ENCODE data around the gene ZNHIT6.

Gene ZNHIT6

DNA sequence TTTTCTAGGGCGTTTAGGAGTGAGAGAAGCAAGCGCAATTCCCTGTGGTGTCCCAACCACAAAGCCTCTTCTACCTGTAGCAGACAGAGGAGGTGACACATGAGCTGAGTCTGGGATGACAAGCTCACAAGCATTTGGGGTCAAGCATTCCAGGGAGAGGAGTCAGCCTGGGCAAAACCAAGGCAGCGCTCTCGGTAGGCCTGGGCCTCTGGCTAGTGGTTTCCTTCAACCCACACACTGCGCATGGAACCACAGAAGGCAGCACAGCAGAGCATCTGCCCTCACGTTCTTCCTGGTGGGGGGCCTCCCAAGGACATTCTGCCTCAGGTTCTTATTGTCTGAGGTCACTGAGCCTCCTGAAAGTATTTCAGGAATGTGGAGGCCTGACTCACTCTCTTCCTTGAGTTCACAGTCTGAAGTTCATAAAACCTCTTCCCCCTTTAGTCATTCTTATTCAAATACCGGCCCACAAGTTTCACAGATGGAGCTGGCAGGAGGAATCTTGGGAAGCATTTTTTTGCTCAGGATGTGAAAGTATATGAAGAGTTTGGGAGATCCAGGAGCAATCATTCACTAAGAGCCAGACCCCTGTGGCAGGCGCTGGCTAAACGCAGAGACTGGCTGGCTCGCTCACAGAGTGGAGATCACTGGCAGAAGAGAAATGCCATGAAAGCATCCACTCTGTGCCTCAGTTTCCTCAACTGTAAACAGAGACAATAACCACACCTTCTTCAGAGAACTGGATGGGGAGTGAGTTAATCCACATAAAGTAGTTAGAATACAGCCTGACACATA, 100.9 kb downstream of the ZNHIT6 start (continued):
- TF ChIP-seq, protein P1, sequence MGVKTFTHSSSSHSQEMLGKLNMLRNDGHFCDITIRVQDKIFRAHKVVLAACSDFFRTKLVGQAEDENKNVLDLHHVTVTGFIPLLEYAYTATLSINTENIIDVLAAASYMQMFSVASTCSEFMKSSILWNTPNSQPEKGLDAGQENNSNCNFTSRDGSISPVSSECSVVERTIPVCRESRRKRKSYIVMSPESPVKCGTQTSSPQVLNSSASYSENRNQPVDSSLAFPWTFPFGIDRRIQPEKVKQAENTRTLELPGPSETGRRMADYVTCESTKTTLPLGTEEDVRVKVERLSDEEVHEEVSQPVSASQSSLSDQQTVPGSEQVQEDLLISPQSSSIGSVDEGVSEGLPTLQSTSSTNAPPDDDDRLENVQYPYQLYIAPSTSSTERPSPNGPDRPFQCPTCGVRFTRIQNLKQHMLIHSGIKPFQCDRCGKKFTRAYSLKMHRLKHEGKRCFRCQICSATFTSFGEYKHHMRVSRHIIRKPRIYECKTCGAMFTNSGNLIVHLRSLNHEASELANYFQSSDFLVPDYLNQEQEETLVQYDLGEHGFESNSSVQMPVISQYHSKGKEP (tag by site-specific recombination; IDR thresholded peaks at IDR 0.05): no peak
- TF ChIP-seq ZNF184 (tag by site-specific recombination; IDR thresholded peaks at IDR 0.05) (no peak), ZNF701 (tag by site-specific recombination; IDR thresholded peaks at IDR 0.05) (no peak), ZNF324 (tag by site-specific recombination; IDR thresholded peaks at IDR 0.05) (no peak), HOXD13 (CRISPR knock-in tag; IDR thresholded peaks at IDR 0.05; ENCODE audit: borderline replicate concordance) (peak; percentile 64; the same call in 1 of the 2 replicates), YY2 (tag by site-specific recombination; IDR thresholded peaks at IDR 0.05) (no peak), ZNF664 (tag by site-specific recombination; IDR thresholded peaks at IDR 0.05) (no peak), SALL2 (tag by site-specific recombination; IDR thresholded peaks at IDR 0.05; ENCODE audit: borderline replicate concordance) (no peak), ZNF629 (tag by site-specific recombination; IDR thresholded peaks at IDR 0.05) (peak; percentile 68), ZNF785 (tag by site-specific recombination; IDR thresholded peaks at IDR 0.05) (no peak), ZNF169 (tag by site-specific recombination; IDR thresholded peaks at IDR 0.05) (no peak), GLIS2 (tag by site-specific recombination; IDR thresholded peaks at IDR 0.05) (peak; percentile 58), ZFP41 (tag by site-specific recombination; IDR thresholded peaks at IDR 0.05; ENCODE audit: borderline replicate concordance) (no peak), ZNF707 (tag by site-specific recombination; IDR thresholded peaks at IDR 0.05) (no peak), ZNF335 (tag by site-specific recombination; conservative IDR thresholded peaks at IDR 0.05) (0 out of 2 replicates have a peak, but pooled peaks have one; percentile 31), ZNF791 (tag by site-specific recombination; IDR thresholded peaks at IDR 0.05) (no peak), GFI1B (tag by site-specific recombination; IDR thresholded peaks at IDR 0.05) (no peak), GLIS1 (tag by site-specific recombination; IDR thresholded peaks at IDR 0.05) (peak; percentile 97), ZFP37 (tag by site-specific recombination; IDR thresholded peaks at IDR 0.05) (peak; percentile 74), ZNF114 (tag by site-specific recombination; IDR thresholded peaks at IDR 0.05) (no peak), ZNF585B (tag by site-specific recombination; IDR thresholded peaks at IDR 0.05) (no peak), ZNF837 (tag by site-specific recombination; IDR thresholded peaks at IDR 0.05) (no peak), BCL11A (tag by site-specific recombination; IDR thresholded peaks at IDR 0.05; ENCODE audit: low read depth) (no peak)
- TF ChIP-seq, protein P2, sequence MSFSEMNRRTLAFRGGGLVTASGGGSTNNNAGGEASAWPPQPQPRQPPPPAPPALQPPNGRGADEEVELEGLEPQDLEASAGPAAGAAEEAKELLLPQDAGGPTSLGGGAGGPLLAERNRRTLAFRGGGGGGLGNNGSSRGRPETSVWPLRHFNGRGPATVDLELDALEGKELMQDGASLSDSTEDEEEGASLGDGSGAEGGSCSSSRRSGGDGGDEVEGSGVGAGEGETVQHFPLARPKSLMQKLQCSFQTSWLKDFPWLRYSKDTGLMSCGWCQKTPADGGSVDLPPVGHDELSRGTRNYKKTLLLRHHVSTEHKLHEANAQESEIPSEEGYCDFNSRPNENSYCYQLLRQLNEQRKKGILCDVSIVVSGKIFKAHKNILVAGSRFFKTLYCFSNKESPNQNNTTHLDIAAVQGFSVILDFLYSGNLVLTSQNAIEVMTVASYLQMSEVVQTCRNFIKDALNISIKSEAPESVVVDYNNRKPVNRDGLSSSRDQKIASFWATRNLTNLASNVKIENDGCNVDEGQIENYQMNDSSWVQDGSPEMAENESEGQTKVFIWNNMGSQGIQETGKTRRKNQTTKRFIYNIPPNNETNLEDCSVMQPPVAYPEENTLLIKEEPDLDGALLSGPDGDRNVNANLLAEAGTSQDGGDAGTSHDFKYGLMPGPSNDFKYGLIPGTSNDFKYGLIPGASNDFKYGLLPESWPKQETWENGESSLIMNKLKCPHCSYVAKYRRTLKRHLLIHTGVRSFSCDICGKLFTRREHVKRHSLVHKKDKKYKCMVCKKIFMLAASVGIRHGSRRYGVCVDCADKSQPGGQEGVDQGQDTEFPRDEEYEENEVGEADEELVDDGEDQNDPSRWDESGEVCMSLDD (tag by site-specific recombination; IDR thresholded peaks at IDR 0.05): no peak
- TF ChIP-seq, protein P3, sequence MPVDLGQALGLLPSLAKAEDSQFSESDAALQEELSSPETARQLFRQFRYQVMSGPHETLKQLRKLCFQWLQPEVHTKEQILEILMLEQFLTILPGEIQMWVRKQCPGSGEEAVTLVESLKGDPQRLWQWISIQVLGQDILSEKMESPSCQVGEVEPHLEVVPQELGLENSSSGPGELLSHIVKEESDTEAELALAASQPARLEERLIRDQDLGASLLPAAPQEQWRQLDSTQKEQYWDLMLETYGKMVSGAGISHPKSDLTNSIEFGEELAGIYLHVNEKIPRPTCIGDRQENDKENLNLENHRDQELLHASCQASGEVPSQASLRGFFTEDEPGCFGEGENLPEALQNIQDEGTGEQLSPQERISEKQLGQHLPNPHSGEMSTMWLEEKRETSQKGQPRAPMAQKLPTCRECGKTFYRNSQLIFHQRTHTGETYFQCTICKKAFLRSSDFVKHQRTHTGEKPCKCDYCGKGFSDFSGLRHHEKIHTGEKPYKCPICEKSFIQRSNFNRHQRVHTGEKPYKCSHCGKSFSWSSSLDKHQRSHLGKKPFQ (tag by site-specific recombination; IDR thresholded peaks at IDR 0.05): no peak
- TF ChIP-seq, protein P4, sequence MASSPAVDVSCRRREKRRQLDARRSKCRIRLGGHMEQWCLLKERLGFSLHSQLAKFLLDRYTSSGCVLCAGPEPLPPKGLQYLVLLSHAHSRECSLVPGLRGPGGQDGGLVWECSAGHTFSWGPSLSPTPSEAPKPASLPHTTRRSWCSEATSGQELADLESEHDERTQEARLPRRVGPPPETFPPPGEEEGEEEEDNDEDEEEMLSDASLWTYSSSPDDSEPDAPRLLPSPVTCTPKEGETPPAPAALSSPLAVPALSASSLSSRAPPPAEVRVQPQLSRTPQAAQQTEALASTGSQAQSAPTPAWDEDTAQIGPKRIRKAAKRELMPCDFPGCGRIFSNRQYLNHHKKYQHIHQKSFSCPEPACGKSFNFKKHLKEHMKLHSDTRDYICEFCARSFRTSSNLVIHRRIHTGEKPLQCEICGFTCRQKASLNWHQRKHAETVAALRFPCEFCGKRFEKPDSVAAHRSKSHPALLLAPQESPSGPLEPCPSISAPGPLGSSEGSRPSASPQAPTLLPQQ (tag by site-specific recombination; IDR thresholded peaks at IDR 0.05): 0 out of 2 replicates have a peak, but pooled peaks have one; percentile 25
- TF ChIP-seq, protein P5, sequence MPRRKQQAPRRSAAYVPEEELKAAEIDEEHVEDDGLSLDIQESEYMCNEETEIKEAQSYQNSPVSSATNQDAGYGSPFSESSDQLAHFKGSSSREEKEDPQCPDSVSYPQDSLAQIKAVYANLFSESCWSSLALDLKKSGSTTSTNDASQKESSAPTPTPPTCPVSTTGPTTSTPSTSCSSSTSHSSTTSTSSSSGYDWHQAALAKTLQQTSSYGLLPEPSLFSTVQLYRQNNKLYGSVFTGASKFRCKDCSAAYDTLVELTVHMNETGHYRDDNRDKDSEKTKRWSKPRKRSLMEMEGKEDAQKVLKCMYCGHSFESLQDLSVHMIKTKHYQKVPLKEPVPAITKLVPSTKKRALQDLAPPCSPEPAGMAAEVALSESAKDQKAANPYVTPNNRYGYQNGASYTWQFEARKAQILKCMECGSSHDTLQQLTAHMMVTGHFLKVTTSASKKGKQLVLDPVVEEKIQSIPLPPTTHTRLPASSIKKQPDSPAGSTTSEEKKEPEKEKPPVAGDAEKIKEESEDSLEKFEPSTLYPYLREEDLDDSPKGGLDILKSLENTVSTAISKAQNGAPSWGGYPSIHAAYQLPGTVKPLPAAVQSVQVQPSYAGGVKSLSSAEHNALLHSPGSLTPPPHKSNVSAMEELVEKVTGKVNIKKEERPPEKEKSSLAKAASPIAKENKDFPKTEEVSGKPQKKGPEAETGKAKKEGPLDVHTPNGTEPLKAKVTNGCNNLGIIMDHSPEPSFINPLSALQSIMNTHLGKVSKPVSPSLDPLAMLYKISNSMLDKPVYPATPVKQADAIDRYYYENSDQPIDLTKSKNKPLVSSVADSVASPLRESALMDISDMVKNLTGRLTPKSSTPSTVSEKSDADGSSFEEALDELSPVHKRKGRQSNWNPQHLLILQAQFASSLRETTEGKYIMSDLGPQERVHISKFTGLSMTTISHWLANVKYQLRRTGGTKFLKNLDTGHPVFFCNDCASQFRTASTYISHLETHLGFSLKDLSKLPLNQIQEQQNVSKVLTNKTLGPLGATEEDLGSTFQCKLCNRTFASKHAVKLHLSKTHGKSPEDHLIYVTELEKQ (tag by site-specific recombination; IDR thresholded peaks at IDR 0.05; ENCODE audit: borderline replicate concordance): no peak
- TF ChIP-seq, protein P6, sequence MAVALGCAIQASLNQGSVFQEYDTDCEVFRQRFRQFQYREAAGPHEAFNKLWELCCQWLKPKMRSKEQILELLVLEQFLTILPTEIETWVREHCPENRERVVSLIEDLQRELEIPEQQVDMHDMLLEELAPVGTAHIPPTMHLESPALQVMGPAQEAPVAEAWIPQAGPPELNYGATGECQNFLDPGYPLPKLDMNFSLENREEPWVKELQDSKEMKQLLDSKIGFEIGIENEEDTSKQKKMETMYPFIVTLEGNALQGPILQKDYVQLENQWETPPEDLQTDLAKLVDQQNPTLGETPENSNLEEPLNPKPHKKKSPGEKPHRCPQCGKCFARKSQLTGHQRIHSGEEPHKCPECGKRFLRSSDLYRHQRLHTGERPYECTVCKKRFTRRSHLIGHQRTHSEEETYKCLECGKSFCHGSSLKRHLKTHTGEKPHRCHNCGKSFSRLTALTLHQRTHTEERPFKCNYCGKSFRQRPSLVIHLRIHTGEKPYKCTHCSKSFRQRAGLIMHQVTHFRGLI (tag by site-specific recombination; IDR thresholded peaks at IDR 0.05): no peak
